Activated naive CD4-positive, alpha-beta T cell treated with anti-CD3 and anti-CD28 coated beads, Interleukin-2, amount 10 ng/mL, durations not matched to agents 7 days and 5 days (primary cell): ENCODE data around the gene LAMA2.
A peak's percentile ranks its signal among the peaks of the same experiment; 100 is the strongest.

Experiments
- CTCF ChIA-PET: fragments of 350-600 bp; sonication (Branson Sonifier 250); formaldehyde crosslinking; loops from one replicate; lab custom pipeline; 2021; ENCODE audit warnings: antibody characterized with exemption; lab: Charles Lee
- DNase-seq: peaks from one replicate; pipeline ENCODE4 v3.0.0-alpha.2; 2020
- H3K27ac Mint-ChIP-seq: one replicate; pipeline ENCODE4 v1.8.0; 2021; ENCODE audit warnings: mild to moderate bottlenecking, moderate library complexity, mixed read lengths
- H3K27me3 Mint-ChIP-seq: one replicate; pipeline ENCODE4 v1.8.0; 2021; ENCODE audit warnings: mild to moderate bottlenecking, mixed read lengths
- H3K36me3 Mint-ChIP-seq: one replicate; pipeline ENCODE4 v1.8.0; 2021; ENCODE audit warnings: mixed read lengths
- H3K4me1 Mint-ChIP-seq: one replicate; pipeline ENCODE4 v1.8.0; 2021; ENCODE audit warnings: mixed read lengths
- H3K4me3 Mint-ChIP-seq: one replicate; pipeline ENCODE4 v1.8.0; 2021; ENCODE audit warnings: mild to moderate bottlenecking, moderate library complexity, mixed read lengths
- H3K9me3 Mint-ChIP-seq: one replicate; pipeline ENCODE4 v1.8.0; 2021; ENCODE audit warnings: mixed read lengths

The LAMA2 gene

GRCh38 chr6:129446272-129447197, 563.6 kb downstream of the LAMA2 start:
- DNase-seq: no peak
- no peaks in the 10 kb centered on the region for H3K27me3 Mint-ChIP-seq
- no peak overlapping the region for H3K4me3 Mint-ChIP-seq
- peaks cover 53% of the 10 kb centered on the region for H3K4me1 Mint-ChIP-seq
- H3K27ac Mint-ChIP-seq: peak overlapping the region; percentile 35
- peaks cover 6% of the 10 kb centered on the region for H3K36me3 Mint-ChIP-seq
- CTCF ChIA-PET: no interaction called here
- no peaks in the 10 kb centered on the region for H3K9me3 Mint-ChIP-seq

GRCh38 chr6:129447198-129447565, 564.2 kb downstream of the LAMA2 start:
- H3K4me3 Mint-ChIP-seq: no peak overlapping the region
- no peaks in the 10 kb centered on the region for H3K27me3 Mint-ChIP-seq
- DNase-seq: no peak
- H3K9me3 Mint-ChIP-seq: no peaks in the 10 kb centered on the region
- peaks cover 6% of the 10 kb centered on the region for H3K36me3 Mint-ChIP-seq
- CTCF ChIA-PET: no interaction called here
- peaks cover 53% of the 10 kb centered on the region for H3K4me1 Mint-ChIP-seq
- peak overlapping the region; percentile 12 for H3K27ac Mint-ChIP-seq

- Mint-ChIP-seq H3K9me3 (no peaks in the 10 kb centered on the region), H3K27ac (peak overlapping the region; percentile 84), H3K4me1 (peaks cover 63% of the 10 kb centered on the region), H3K4me3 (no peak overlapping the region), H3K27me3 (no peaks in the 10 kb centered on the region), H3K36me3 (peaks cover 6% of the 10 kb centered on the region)
- CTCF ChIA-PET: interaction anchor here (0.9 kb wide), 1 partner anchor 78 kb away, joined by 4 read pairs; no protein-coding TSS in a partner anchor
- DNase-seq: no peak
Observed at GRCh38 chr6:129448965-129449364, 566.0 kb downstream of the LAMA2 start.

- CTCF ChIA-PET: no interaction called here
- Mint-ChIP-seq H3K4me1 (peaks cover 51% of the 10 kb centered on the region), H3K4me3 (no peak overlapping the region), H3K27me3 (no peaks in the 10 kb centered on the region), H3K27ac (no peak overlapping the region), H3K9me3 (no peaks in the 10 kb centered on the region), H3K36me3 (peaks cover 6% of the 10 kb centered on the region)
- DNase-seq: no peak
Observed at GRCh38 chr6:129451187-129451586, 568.2 kb downstream of the LAMA2 start.

GRCh38 chr6:129453073-129453472, 570.1 kb downstream of the LAMA2 start:
- H3K36me3 Mint-ChIP-seq: no peaks in the 10 kb centered on the region
- peak overlapping the region; percentile 20 for H3K27ac Mint-ChIP-seq
- CTCF ChIA-PET: interaction anchor here (0.8 to 1.4 kb wide), 2 partner anchors 144 to 218 kb away, joined by 3 to 5 read pairs; no protein-coding TSS in a partner anchor
- H3K9me3 Mint-ChIP-seq: no peaks in the 10 kb centered on the region
- no peak for DNase-seq
- H3K27me3 Mint-ChIP-seq: no peaks in the 10 kb centered on the region
- peaks cover 34% of the 10 kb centered on the region for H3K4me1 Mint-ChIP-seq
- H3K4me3 Mint-ChIP-seq: no peak overlapping the region

GRCh38 chr6:129454488-129454887, 571.5 kb downstream of the LAMA2 start:
- CTCF ChIA-PET: no interaction called here
- no peak overlapping the region for H3K27ac Mint-ChIP-seq
- H3K4me3 Mint-ChIP-seq: no peak overlapping the region
- DNase-seq: no peak
- H3K4me1 Mint-ChIP-seq: peaks cover 23% of the 10 kb centered on the region
- H3K9me3 Mint-ChIP-seq: no peaks in the 10 kb centered on the region
- no peaks in the 10 kb centered on the region for H3K36me3 Mint-ChIP-seq
- H3K27me3 Mint-ChIP-seq: no peaks in the 10 kb centered on the region

- DNase-seq: no peak
- Mint-ChIP-seq H3K9me3 (no peaks in the 10 kb centered on the region), H3K27me3 (no peaks in the 10 kb centered on the region), H3K4me3 (no peak overlapping the region), H3K4me1 (peaks cover 15% of the 10 kb centered on the region), H3K36me3 (no peaks in the 10 kb centered on the region), H3K27ac (no peak overlapping the region)
- CTCF ChIA-PET: no interaction called here
Observed at GRCh38 chr6:129455126-129455769, 572.3 kb downstream of the LAMA2 start.

GRCh38 chr6:129460221-129460620, 577.3 kb downstream of the LAMA2 start:
- DNase-seq: no peak
- CTCF ChIA-PET: interaction anchor here (1.0 kb wide), 1 partner anchor 31 kb away, joined by 3 read pairs; no protein-coding TSS in a partner anchor
- no peaks in the 10 kb centered on the region for H3K36me3 Mint-ChIP-seq

GRCh38 chr6:129469070-129469662, 586.2 kb downstream of the LAMA2 start:
- Mint-ChIP-seq H3K27ac (no peak overlapping the region), H3K4me1 (no peaks in the 10 kb centered on the region), H3K36me3 (no peaks in the 10 kb centered on the region), H3K9me3 (no peaks in the 10 kb centered on the region), H3K4me3 (no peak overlapping the region), H3K27me3 (no peaks in the 10 kb centered on the region)
- DNase-seq: no peak
- CTCF ChIA-PET: no interaction called here

More at GRCh38 chr6:129460221-129460620, 577.3 kb downstream of the LAMA2 start:
- H3K9me3 Mint-ChIP-seq: no peaks in the 10 kb centered on the region
- H3K4me3 Mint-ChIP-seq: no peak overlapping the region
- no peak overlapping the region for H3K27ac Mint-ChIP-seq
- no peaks in the 10 kb centered on the region for H3K4me1 Mint-ChIP-seq
- no peaks in the 10 kb centered on the region for H3K27me3 Mint-ChIP-seq

- Mint-ChIP-seq H3K27ac (no peak overlapping the region), H3K9me3 (no peaks in the 10 kb centered on the region), H3K36me3 (no peaks in the 10 kb centered on the region), H3K4me1 (no peaks in the 10 kb centered on the region), H3K27me3 (no peaks in the 10 kb centered on the region), H3K4me3 (no peak overlapping the region)
- DNase-seq: no peak
- CTCF ChIA-PET: no interaction called here
Observed at GRCh38 chr6:129472239-129472638, 589.3 kb downstream of the LAMA2 start.

GRCh38 chr6:129473546-129473945, 590.6 kb downstream of the LAMA2 start:
- CTCF ChIA-PET: no interaction called here
- Mint-ChIP-seq H3K27me3 (no peaks in the 10 kb centered on the region), H3K9me3 (no peaks in the 10 kb centered on the region), H3K36me3 (no peaks in the 10 kb centered on the region), H3K27ac (no peak overlapping the region), H3K4me1 (no peaks in the 10 kb centered on the region), H3K4me3 (no peak overlapping the region)
- DNase-seq: no peak

GRCh38 chr6:129475477-129476247, 592.7 kb downstream of the LAMA2 start:
- CTCF ChIA-PET: interaction anchor here (1.2 kb wide), 1 partner anchor 10 kb away, joined by 3 read pairs; no protein-coding TSS in a partner anchor
- H3K4me1 Mint-ChIP-seq: no peaks in the 10 kb centered on the region
- no peaks in the 10 kb centered on the region for H3K9me3 Mint-ChIP-seq
- H3K27me3 Mint-ChIP-seq: no peaks in the 10 kb centered on the region
- H3K27ac Mint-ChIP-seq: no peak overlapping the region
- no peaks in the 10 kb centered on the region for H3K36me3 Mint-ChIP-seq
- no peak for DNase-seq
- H3K4me3 Mint-ChIP-seq: no peak overlapping the region

- no peak for DNase-seq
- no peaks in the 10 kb centered on the region for H3K4me1 Mint-ChIP-seq
- no peaks in the 10 kb centered on the region for H3K36me3 Mint-ChIP-seq
- H3K9me3 Mint-ChIP-seq: no peaks in the 10 kb centered on the region
- H3K27me3 Mint-ChIP-seq: no peaks in the 10 kb centered on the region
- H3K4me3 Mint-ChIP-seq: no peak overlapping the region
- CTCF ChIA-PET: interaction anchor here (1.2 kb wide), 1 partner anchor 9 kb away, joined by 3 read pairs; no protein-coding TSS in a partner anchor
- H3K27ac Mint-ChIP-seq: no peak overlapping the region
Observed at GRCh38 chr6:129476248-129476564, 593.3 kb downstream of the LAMA2 start.

GRCh38 chr6:129476810-129477209, 593.9 kb downstream of the LAMA2 start:
- H3K27ac Mint-ChIP-seq: no peak overlapping the region
- CTCF ChIA-PET: interaction anchor here (1.2 kb wide), 1 partner anchor 9 kb away, joined by 3 read pairs; no protein-coding TSS in a partner anchor
- H3K4me3 Mint-ChIP-seq: no peak overlapping the region
- no peak for DNase-seq
- no peaks in the 10 kb centered on the region for H3K4me1 Mint-ChIP-seq
- H3K27me3 Mint-ChIP-seq: no peaks in the 10 kb centered on the region
- no peaks in the 10 kb centered on the region for H3K36me3 Mint-ChIP-seq
- no peaks in the 10 kb centered on the region for H3K9me3 Mint-ChIP-seq
